ENCODE data around the gene LYSMD2.

DNA sequence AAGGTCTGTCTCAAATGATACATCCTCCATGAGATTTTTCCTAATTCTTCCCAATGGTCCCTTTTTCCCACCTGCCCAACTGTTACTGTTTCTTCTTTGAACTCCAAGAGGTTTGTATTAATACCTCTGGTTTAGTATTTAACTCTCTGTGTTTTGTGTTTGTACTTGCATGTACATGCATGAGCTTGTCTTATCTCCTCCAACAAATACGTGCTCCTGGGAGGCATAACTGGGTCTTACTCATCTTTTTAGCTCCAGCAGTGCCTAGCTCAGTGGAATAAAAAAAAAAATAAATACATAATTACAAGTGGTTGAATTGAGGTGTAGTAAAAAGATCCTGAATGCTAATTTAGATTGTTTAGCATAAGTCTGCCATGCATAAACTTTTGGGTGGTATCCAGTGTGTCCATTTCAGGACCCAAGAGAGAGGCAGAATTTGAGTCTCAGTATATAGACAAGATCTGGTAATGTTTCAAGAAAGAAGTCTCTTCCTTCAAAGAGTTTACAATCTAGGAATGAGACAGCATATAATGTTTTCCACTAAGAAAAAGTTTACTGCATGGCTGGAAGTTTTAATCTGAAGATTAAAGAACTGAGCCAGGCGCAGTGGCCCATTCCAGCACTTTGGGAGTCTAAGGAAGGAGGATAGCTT, 1.7 kb upstream of the LYSMD2 start:
- TF ChIP-seq, protein P1, sequence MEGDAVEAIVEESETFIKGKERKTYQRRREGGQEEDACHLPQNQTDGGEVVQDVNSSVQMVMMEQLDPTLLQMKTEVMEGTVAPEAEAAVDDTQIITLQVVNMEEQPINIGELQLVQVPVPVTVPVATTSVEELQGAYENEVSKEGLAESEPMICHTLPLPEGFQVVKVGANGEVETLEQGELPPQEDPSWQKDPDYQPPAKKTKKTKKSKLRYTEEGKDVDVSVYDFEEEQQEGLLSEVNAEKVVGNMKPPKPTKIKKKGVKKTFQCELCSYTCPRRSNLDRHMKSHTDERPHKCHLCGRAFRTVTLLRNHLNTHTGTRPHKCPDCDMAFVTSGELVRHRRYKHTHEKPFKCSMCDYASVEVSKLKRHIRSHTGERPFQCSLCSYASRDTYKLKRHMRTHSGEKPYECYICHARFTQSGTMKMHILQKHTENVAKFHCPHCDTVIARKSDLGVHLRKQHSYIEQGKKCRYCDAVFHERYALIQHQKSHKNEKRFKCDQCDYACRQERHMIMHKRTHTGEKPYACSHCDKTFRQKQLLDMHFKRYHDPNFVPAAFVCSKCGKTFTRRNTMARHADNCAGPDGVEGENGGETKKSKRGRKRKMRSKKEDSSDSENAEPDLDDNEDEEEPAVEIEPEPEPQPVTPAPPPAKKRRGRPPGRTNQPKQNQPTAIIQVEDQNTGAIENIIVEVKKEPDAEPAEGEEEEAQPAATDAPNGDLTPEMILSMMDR (IDR thresholded peaks at IDR 0.05; ENCODE audit: low read depth, low read length, poor library complexity, severe bottlenecking) = no peak
- TF ChIP-seq EZH2phosphoT487 (IDR thresholded peaks at IDR 0.05; ENCODE audit: borderline replicate concordance, low read length) = no peak

Data from DOHH2 (cell line).